ENCODE results near the gene PERCC1. TPM values are rescaled to one million over a fixed set of nuclear protein-coding genes. Genes with fewer than 3 reads are reported as not detected.

The PERCC1 gene
- total RNA-seq, 1 experiment from 2014 or later, result not detected

GRCh38 chr16:1451702-1452392 lies 21.0 kb downstream of the PERCC1 start:
- H3K4me1 ChIP-seq (ENCODE audit: insufficient read depth, low read length, poor library complexity, severe bottlenecking), result no peaks in the 10 kb centered on the region
- POLR2A ChIA-PET (ENCODE audit: low non-redundant PET), result no interaction called here
- no peaks in the 10 kb centered on the region for H3K9me3 ChIP-seq (ENCODE audit: low read depth, low read length, poor library complexity, severe bottlenecking)
- no peak for TF ChIP-seq EZH2 (IDR thresholded peaks at IDR 0.05; ENCODE audit: borderline replicate concordance, low read depth, low read length, poor library complexity, severe bottlenecking)
- TF ChIP-seq, protein P1, sequence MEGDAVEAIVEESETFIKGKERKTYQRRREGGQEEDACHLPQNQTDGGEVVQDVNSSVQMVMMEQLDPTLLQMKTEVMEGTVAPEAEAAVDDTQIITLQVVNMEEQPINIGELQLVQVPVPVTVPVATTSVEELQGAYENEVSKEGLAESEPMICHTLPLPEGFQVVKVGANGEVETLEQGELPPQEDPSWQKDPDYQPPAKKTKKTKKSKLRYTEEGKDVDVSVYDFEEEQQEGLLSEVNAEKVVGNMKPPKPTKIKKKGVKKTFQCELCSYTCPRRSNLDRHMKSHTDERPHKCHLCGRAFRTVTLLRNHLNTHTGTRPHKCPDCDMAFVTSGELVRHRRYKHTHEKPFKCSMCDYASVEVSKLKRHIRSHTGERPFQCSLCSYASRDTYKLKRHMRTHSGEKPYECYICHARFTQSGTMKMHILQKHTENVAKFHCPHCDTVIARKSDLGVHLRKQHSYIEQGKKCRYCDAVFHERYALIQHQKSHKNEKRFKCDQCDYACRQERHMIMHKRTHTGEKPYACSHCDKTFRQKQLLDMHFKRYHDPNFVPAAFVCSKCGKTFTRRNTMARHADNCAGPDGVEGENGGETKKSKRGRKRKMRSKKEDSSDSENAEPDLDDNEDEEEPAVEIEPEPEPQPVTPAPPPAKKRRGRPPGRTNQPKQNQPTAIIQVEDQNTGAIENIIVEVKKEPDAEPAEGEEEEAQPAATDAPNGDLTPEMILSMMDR (conservative IDR thresholded peaks at IDR 0.05; ENCODE audit: low read depth, low read length), result no peak
- intact Hi-C loops (cut with micrococcal nuclease; ENCODE audit: unreplicated experiment), result no loop called here
- no peak for DNase-seq (ENCODE audit: low spot score)
- CTCF ChIA-PET, result no interaction called here
- no peak overlapping the region for H3K4me3 ChIP-seq (ENCODE audit: low read depth, low read length, poor library complexity, severe bottlenecking)
- no peaks in the 10 kb centered on the region for H3K27me3 ChIP-seq (replicated peaks; ENCODE audit: insufficient read depth, low read depth, low read length, poor library complexity)
- peaks cover 6% of the 10 kb centered on the region for H3K36me3 ChIP-seq (ENCODE audit: insufficient read depth, low read length, poor library complexity, severe bottlenecking)
- no TSS peak for BruUV-seq (replicated peaks)
- H3K27ac ChIP-seq (ENCODE audit: low read depth, low read length, poor library complexity, severe bottlenecking), result no peak overlapping the region

DNA sequence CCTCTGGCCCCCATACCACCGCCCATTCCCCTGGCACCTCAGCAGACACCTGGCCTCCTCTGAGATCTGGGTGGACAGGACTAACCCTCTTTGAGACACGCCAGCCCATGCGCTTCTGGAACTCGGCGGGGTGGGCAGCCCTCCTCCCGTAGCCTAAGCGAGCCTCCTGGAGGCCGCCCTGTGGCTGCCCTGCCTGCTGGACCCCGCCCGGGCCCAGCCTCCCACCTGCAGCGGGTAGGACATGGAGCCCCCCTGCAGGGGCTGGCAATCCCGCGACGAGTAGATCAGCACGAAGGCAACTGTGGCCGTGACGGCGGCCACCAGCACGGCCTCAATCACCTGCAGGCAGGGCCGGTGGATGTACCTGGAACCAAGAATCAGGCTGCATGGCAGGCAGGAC lies 21.7 kb downstream of the PERCC1 start:
- CTCF ChIA-PET, result no interaction called here
- H3K36me3 ChIP-seq (ENCODE audit: insufficient read depth, low read length, poor library complexity, severe bottlenecking), result peaks cover 6% of the 10 kb centered on the region
- DNase-seq (ENCODE audit: low spot score), result no peak
- no peak overlapping the region for H3K27ac ChIP-seq (ENCODE audit: low read depth, low read length, poor library complexity, severe bottlenecking)
- intact Hi-C loops (cut with micrococcal nuclease; ENCODE audit: unreplicated experiment), result no loop called here
- no peaks in the 10 kb centered on the region for H3K9me3 ChIP-seq (ENCODE audit: low read depth, low read length, poor library complexity, severe bottlenecking)
- TF ChIP-seq, protein P1 (conservative IDR thresholded peaks at IDR 0.05; ENCODE audit: low read depth, low read length), result no peak
- TF ChIP-seq EZH2 (IDR thresholded peaks at IDR 0.05; ENCODE audit: borderline replicate concordance, low read depth, low read length, poor library complexity, severe bottlenecking), result no peak
- BruUV-seq (replicated peaks), result no TSS peak
- no peaks in the 10 kb centered on the region for H3K27me3 ChIP-seq (replicated peaks; ENCODE audit: insufficient read depth, low read depth, low read length, poor library complexity)
- POLR2A ChIA-PET (ENCODE audit: low non-redundant PET), result no interaction called here
- no peaks in the 10 kb centered on the region for H3K4me1 ChIP-seq (ENCODE audit: insufficient read depth, low read length, poor library complexity, severe bottlenecking)
- H3K4me3 ChIP-seq (ENCODE audit: low read depth, low read length, poor library complexity, severe bottlenecking), result no peak overlapping the region

DNA sequence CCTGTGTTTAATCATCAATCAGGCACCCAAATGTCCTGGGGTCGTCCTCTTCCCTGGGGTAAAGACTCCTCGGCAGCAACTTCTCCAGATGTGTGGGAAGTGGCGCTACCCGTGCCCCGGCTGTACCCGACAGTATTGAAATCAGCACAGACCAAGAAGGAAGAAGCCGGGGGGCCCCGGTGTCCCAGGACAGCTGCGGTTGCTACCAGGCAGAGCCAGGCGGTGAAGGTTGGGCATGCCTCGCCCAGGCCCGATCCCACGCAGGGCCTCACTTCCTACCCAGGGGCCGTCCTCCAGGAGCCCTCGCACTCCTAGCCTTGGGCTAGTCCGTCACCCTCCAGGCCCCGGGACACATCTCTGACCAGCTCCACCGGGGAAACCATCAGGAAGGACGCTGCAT lies 22.4 kb downstream of the PERCC1 start:
- ChIA-PET CTCF (no interaction called here), POLR2A (ENCODE audit: low non-redundant PET) (no interaction called here)
- intact Hi-C loops (cut with micrococcal nuclease; ENCODE audit: unreplicated experiment), result no loop called here

More for the DNA sequence above, 22.4 kb downstream of the PERCC1 start:
- TF ChIP-seq EZH2 (IDR thresholded peaks at IDR 0.05; ENCODE audit: borderline replicate concordance, low read depth, low read length, poor library complexity, severe bottlenecking), result no peak
- TF ChIP-seq, protein P1 (conservative IDR thresholded peaks at IDR 0.05; ENCODE audit: low read depth, low read length), result no peak
- BruUV-seq (replicated peaks), result no TSS peak
- no peaks in the 10 kb centered on the region for H3K4me1 ChIP-seq (ENCODE audit: insufficient read depth, low read length, poor library complexity, severe bottlenecking)
- H3K36me3 ChIP-seq (ENCODE audit: insufficient read depth, low read length, poor library complexity, severe bottlenecking), result peaks cover 6% of the 10 kb centered on the region
- DNase-seq (ENCODE audit: low spot score), result no peak
- no peaks in the 10 kb centered on the region for H3K27me3 ChIP-seq (replicated peaks; ENCODE audit: insufficient read depth, low read depth, low read length, poor library complexity)
- H3K27ac ChIP-seq (ENCODE audit: low read depth, low read length, poor library complexity, severe bottlenecking), result no peak overlapping the region
- no peaks in the 10 kb centered on the region for H3K9me3 ChIP-seq (ENCODE audit: low read depth, low read length, poor library complexity, severe bottlenecking)
- no peak overlapping the region for H3K4me3 ChIP-seq (ENCODE audit: low read depth, low read length, poor library complexity, severe bottlenecking)

Data from A673 (cell line).